Kidney glomerular epithelial cell (primary cell): ENCODE results near the gene TBC1D14.

Experiments
- DNase-seq: peaks from one replicate; lab custom pipeline; 2025; lab: John Stamatoyannopoulos, UW

Gene TBC1D14

GRCh38 chr4:6929812-6930464 lies 20.3 kb downstream of the TBC1D14 start:
- peak; percentile 53 for DNase-seq

GRCh38 chr4:6932475-6932874 lies 22.8 kb downstream of the TBC1D14 start:
- DNase-seq: no peak

DNA sequence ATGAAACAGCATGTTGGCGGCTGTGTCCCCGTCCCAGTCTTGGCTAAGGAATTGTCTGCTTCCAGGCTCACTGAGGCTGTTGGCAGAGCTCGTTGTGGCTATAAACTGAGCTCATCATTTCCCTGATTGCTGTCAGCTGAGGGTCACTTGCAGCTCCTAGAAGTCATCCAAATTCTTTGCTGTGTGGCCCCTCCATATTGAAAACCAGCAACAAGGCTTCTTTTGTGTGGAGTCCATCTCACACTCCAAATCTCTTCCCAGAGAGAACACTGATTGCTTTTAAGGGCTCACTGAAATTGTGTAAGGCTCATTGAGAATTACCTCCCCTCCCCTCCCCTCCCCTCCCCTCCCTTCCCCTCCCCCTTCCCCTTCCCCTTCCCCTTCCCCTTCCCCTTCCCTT lies 23.3 kb downstream of the TBC1D14 start:
- DNase-seq: no peak

DNA sequence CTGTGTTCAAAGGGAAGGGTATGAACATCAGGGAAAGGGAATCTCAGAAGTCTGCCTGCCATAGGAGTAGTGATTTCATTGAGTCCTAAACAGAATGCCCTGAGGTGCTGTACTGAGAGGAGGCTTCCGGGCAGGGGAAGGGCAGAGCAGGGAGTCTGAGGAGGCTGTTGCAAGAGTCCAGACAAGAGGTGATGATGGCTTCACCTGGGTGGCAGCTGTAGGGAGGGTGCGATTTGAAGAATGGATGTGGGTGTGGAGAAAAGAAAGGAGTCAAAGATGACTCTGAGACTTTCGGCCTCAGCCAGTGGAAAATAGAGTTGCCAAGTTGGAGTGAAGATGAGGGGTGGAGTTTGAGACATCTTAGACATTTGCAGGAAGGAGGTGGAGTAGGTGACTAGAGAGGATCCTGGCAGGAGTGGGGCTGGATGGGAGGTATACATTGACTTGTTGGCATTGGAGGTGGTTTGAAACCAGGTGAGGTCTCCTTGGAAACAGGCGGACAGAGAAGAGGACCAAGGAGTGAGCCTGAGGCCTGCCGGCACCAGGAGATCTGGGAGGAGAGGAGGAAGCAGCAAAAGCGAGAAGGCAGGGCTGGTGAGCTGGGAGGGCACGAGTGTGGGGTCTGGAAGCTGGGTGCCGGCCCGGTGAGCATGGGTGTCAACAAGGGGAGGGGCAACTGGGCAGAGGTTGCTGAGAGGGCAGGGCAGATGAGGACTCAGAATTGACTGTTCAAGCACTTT lies 24.2 kb downstream of the TBC1D14 start:
- DNase-seq: no peak

GRCh38 chr4:6935965-6936364 lies 26.3 kb downstream of the TBC1D14 start:
- no peak for DNase-seq

- DNase-seq: no peak
Observed at GRCh38 chr4:6937201-6937600, 27.6 kb downstream of the TBC1D14 start.

DNA sequence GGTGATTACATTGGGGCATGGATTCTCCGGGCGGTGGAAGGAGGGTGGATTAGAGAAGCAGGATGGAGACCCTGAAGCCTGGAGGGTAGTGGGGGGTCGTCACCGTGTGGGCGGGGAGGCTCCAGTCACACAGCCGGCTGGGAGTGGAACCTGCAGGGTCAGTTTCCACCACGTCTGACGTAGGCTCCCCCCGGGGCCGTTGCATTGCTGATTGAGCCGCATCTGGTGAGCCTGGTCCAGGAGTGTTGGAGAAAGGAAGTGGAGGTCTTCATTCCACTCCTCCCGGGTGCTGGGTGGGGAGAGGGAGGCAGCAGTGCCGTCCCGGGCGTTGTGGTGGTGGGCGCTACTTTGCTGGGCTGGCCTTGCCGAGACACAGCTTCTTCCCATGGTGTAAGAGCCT lies 28.1 kb downstream of the TBC1D14 start:
- no peak for DNase-seq

GRCh38 chr4:6938237-6938636 lies 28.6 kb downstream of the TBC1D14 start:
- DNase-seq: no peak

DNA sequence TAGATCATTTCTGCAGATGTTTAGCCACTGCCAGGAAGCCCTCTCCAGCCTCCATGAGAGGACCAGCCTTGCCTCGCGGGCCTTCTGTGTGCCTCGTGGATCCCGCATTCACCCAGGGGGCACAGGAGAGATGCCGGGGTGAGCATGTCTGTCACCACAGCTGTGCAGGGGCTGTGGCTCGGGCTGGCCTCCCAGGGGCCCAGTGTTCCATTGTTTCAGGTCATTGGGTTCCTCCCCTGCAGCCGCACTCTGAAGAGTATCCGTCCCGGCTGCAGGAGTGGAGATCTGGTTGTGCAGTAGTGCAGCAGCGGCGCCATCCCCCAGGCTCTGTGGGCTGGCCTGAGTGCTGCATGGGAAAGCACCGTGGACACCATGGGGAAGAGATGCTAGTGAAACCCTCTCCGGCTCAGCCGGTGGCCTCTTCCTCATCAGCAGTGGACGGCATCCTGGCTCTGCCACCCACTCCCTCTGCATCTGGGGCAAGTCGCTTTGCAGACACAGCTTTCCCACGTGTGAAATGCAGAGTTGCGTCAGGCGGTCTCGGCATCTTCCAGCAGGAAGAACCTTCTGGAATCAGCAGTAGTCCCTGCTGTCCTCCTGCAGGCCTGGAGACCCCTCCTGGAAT lies 29.1 kb downstream of the TBC1D14 start:
- no peak for DNase-seq

GRCh38 chr4:6939761-6940743 lies 30.4 kb downstream of the TBC1D14 start:
- DNase-seq: no peak

DNA sequence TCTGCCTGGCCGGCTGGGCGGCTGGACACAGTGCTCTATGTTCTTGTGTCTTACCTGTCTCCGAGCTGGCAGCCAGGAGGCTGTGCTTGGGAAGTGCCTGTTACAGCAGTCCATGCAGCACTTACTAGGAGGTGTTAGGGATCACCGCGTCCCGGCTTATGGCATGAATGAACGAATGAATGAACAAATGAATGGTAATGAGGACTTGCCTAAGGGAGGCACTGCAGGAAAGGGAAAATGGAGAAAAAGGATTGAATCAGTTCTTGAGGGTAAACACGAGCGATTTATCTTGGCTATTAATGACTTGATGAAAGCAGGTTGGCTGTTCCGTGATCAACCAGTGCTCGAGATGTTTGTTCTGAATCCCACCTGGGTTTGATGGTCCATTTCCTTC lies 31.1 kb downstream of the TBC1D14 start:
- no peak for DNase-seq

DNA sequence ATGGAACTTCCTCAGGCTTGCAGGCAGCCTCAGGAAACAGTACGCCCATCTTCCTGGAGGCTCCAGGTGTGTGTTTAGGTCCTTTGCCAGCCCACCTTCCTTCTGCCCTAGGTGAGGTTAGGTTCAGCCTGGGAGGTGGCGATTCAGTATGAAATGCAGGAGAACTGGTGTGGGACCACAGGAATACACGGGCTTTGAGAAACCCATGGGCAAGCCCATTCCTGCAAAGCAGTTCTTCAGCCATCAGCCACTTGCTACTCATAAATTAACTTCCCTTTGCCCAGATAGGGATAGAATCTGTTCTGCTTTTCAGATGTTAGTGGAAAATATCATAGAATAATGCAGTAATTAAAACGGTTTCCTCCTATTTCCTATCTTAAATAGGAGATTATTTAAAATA lies 32.2 kb downstream of the TBC1D14 start:
- no peak for DNase-seq

DNA sequence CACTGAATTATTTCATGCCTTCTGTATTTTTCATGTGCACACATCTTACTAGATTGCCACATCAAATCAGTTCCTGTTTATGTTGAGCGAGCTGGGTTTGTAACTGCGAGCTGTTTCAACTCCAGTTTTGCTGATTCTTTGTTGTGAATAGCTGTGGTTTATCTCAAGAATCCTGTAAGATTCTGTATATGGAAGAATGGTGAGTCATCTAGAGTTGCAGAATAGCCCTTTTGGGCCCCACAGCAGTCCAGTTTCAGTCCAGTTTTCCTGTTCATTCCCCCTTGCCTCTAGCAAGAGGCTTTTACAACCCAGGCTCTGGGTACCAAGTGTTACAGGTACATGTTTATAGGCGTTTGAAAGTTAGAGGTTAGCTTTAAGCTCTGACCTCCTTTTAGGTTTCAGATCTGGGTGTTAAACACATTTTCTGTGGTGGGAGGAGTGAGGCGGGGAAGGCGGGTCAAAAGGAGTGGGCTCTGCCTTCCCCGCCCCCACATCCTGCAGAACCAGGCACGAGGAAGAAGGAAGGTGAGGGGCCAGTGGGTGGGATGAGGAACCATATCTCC lies 32.7 kb downstream of the TBC1D14 start:
- peak; percentile 88 for DNase-seq

GRCh38 chr4:6943012-6943884 lies 33.6 kb downstream of the TBC1D14 start:
- DNase-seq: no peak

- no peak for DNase-seq
Observed at GRCh38 chr4:6943885-6944225, 34.2 kb downstream of the TBC1D14 start.

- peak; percentile 31 for DNase-seq
Observed at GRCh38 chr4:6944301-6945051, 34.9 kb downstream of the TBC1D14 start.

DNA sequence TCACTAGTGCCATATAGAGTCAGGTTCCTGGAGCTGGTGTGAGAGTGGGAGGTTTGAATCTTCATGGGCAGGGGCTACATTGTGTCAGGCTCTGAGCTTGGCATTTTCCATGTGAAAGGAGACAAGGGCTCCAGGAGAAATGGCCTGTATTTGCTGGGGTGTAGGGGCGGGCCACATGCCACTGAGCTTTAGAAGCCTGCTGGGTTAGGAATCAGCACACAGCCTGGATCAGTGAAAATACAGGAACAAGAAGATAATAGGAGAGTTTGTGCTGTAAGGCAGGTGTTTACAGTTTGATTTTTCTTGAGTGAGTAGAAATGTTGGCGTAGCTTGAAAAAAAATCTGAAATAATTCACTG lies 35.4 kb downstream of the TBC1D14 start:
- DNase-seq: no peak

- no peak for DNase-seq
Observed at GRCh38 chr4:6946497-6946896, 36.9 kb downstream of the TBC1D14 start.

- DNase-seq: no peak
Observed at GRCh38 chr4:6948134-6948460, 38.5 kb downstream of the TBC1D14 start.

DNA sequence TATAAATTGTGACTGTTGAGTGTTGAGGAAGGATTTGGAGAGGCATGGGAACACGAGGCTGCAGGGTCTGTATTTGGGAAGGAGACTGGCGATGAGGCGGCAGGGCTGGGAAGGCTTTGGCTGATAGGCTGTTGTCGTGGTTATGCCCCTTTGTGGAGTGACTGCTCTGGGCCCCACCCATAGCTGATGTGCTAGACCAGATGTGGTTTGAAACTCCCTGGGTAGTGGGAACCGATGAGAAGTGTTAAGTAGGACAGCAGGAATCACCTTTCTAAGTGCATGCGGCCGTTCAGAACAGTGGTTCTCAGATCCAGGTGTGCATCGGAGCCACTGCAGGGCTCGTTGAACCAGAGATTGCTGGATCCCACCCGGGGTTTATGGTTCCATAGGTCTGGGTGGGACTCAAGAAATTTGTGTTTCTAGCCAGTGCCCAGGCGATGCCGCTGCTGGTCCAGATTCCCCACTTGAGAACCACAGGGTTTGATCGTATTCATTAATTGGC lies 42.3 kb downstream of the TBC1D14 start:
- DNase-seq: no peak
